GM23338 (cell line): ENCODE measurements around the gene MRPS7.

ENCODE experiments used
- CREB1 ChIP-seq: fragments of 250-450 bp; sonication (Bioruptor Pico); IDR thresholded peaks from 2 replicates; pipeline ENCODE4 v1.5.0; 2020; ENCODE audit warnings: low read depth, mild to moderate bottlenecking, moderate library complexity
- CTCF ChIP-seq, 2 experiments: fragments of 200-600 bp in 1 of 2; sonication (generic) in 1 of 2; conservative IDR thresholded peaks; 2 replicates each; pipeline versions ENCODE4 v1.5.1 to v1.6.1; 2016 to 2017; ENCODE audit warnings: antibody characterized with exemption in 2 of 2, low read depth in 2 of 2, mild to moderate bottlenecking in 2 of 2, moderate library complexity in 1 of 2
- EZH2 ChIP-seq: fragments of 200-600 bp; sonication (generic); IDR thresholded peaks from one replicate; pipeline ENCODE4 v1.8.0; 2017; ENCODE audit warnings: antibody characterized with exemption, mild to moderate bottlenecking, low read depth; ENCODE audit not compliant: unreplicated experiment
- EZH2phosphoT487 ChIP-seq: fragments of 200-600 bp; sonication (generic); IDR thresholded peaks from one replicate; pipeline ENCODE4 v1.8.1; 2018; ENCODE audit warnings: antibody characterized with exemption; ENCODE audit not compliant: unreplicated experiment
- JUNB ChIP-seq: IDR thresholded peaks from one replicate; pipeline ENCODE4 v1.6.1; 2016; ENCODE audit warnings: antibody characterized with exemption; ENCODE audit not compliant: unreplicated experiment
- NANOG ChIP-seq: IDR thresholded peaks from 2 replicates; pipeline ENCODE4 v1.6.1; 2016; ENCODE audit warnings: antibody characterized with exemption, borderline replicate concordance
- POLR2AphosphoS5 ChIP-seq: IDR thresholded peaks from 2 replicates; pipeline ENCODE4 v1.6.1; 2016; ENCODE audit warnings: antibody characterized with exemption, low read depth
- REST ChIP-seq: IDR thresholded peaks from one replicate; pipeline ENCODE4 v1.6.1; 2018; ENCODE audit warnings: antibody characterized with exemption; ENCODE audit not compliant: unreplicated experiment
- STAT1 ChIP-seq: IDR thresholded peaks from one replicate; pipeline ENCODE4 v1.6.1; 2016; ENCODE audit warnings: antibody characterized with exemption; ENCODE audit not compliant: unreplicated experiment
- ZNF114 ChIP-seq: fragments of 250-450 bp; sonication (Bioruptor Pico); IDR thresholded peaks from 2 replicates; pipeline ENCODE4 v1.5.0; 2020; ENCODE audit warnings: mild to moderate bottlenecking, moderate library complexity
- ZNF331 ChIP-seq: fragments of 250-450 bp; sonication (Bioruptor Pico); IDR thresholded peaks from 2 replicates; pipeline ENCODE4 v1.5.0; 2020; ENCODE audit warnings: low read depth, mild to moderate bottlenecking, moderate library complexity

- no peak for TF ChIP-seq POLR2AphosphoS5
- no peak for TF ChIP-seq CTCF (conservative IDR thresholded peaks at IDR 0.05; ENCODE audit: low read depth in 2 of 2)
- no peak for TF ChIP-seq EZH2
- no peak for TF ChIP-seq EZH2phosphoT487
- no peak for TF ChIP-seq ZNF114 (CRISPR knock-in tag)
- no peak for TF ChIP-seq CREB1
- no peak for TF ChIP-seq ZNF331 (CRISPR knock-in tag)
- TF ChIP-seq REST, result no peak
- TF ChIP-seq NANOG, result no peak
- TF ChIP-seq JUNB, result no peak
- no peak for TF ChIP-seq STAT1
Observed at GRCh38 chr17:75231071-75231470, 30.6 kb upstream of the MRPS7 start.
